Small intestine (tissue), 7 donors: ENCODE results near the gene FRMD4B. TPM values are rescaled to one million over a fixed set of nuclear protein-coding genes. Genes with fewer than 3 reads are reported as not detected.

ENCODE experiments used
- DNase-seq, 2 donors: peaks; one replicate each; pipeline versions ENCODE4 v3.0.0 to v3.0.0-alpha.2; 2013
- FAIRE-seq: peaks from 2 replicates; lab custom pipeline; 2012; peaks lifted over from hg19 to GRCh38; lab: Jason Lieb, UNC
- H3K27ac ChIP-seq, 3 donors: one replicate each; pipeline ENCODE4 v1.5.1; 2013; ENCODE audit warnings: low read length in 2 of 3, mild to moderate bottlenecking in 2 of 3, control low read depth in 1 of 3, inconsistent platforms in 1 of 3, low read depth in 1 of 3, moderate library complexity in 1 of 3
- H3K27me3 ChIP-seq, 3 donors: one replicate each; pipeline ENCODE4 v1.6.1; 2013; ENCODE audit warnings: low read length in 3 of 3, inconsistent platforms in 1 of 3; ENCODE audit not compliant: control insufficient read depth in 3 of 3, insufficient read depth in 3 of 3
- H3K36me3 ChIP-seq, 3 donors: one replicate each; pipeline ENCODE4 v1.6.1; 2013; ENCODE audit warnings: low read length in 3 of 3, inconsistent platforms in 1 of 3, low read depth in 1 of 3, mild to moderate bottlenecking in 1 of 3, moderate library complexity in 1 of 3; ENCODE audit not compliant: control insufficient read depth in 3 of 3, insufficient read depth in 2 of 3
- H3K4me1 ChIP-seq, 3 donors: one replicate each; pipeline ENCODE4 v1.6.1; 2013; ENCODE audit warnings: low read length in 2 of 3, inconsistent platforms in 1 of 3, low read depth in 1 of 3, mild to moderate bottlenecking in 1 of 3, moderate library complexity in 1 of 3; ENCODE audit not compliant: control insufficient read depth in 3 of 3, insufficient read depth in 2 of 3
- H3K4me3 ChIP-seq, 3 donors: one replicate each; pipeline ENCODE4 v1.5.1; 2013; ENCODE audit warnings: low read length in 3 of 3, control low read depth in 1 of 3, inconsistent platforms in 1 of 3, low read depth in 1 of 3, mild to moderate bottlenecking in 1 of 3, moderate library complexity in 1 of 3
- H3K9me3 ChIP-seq, 2 donors: one replicate each; pipeline ENCODE4 v1.6.1; 2013; ENCODE audit warnings: low read depth in 1 of 2, low read length in 1 of 2; ENCODE audit not compliant: control insufficient read depth in 2 of 2, insufficient read depth in 1 of 2
- WGBS, 3 donors: extraction: QIAGEN DNeasy Blood & Tissue Kit; methylation state at CpG; one replicate each; pipeline ENCODE4 v1.1.7; 2013; 5-methylcytosine and 5-hydroxymethylcytosine counted together
- polyA plus RNA-seq, 4 donors: library from polyadenylated mRNA; stranded (reverse) in 3 of 4; unstranded in 1 of 4; fragments of 200-250 nt in 3 of 4; fragments of 120-200 nt in 1 of 4; gene quantifications; one replicate each; pipeline versions ENCODE4 v1.2.1 to v1.2.3, GENCODE V29; 2013
- donor health status: healthy with polysubstance abuse.
- donor health status: control.
- donor health status: control.
- donor health status: Bipolar disorder and iron deficiency.
- donor health status: healthy.

The FRMD4B gene
- polyA plus RNA-seq, 4 donors, result 5.6 to 16.3 (median 8.4) TPM

DNA sequence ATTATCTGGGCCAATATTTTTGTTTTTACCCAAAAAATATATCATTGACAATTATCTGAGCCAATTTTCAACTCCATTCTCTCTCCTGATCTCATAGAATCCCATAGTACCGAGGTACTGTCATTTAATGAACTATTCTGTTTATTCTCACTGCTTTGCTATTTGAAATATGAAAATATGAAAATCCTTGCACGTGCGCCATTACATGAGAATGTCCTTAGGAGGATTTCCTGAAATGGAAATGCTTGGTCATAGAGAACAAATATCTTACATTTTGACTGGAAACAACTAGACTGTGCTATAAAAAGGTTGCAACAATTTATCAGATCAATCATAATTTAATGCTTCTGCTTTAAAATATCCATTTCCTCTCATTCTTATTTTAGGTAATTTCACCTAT, 18.3 kb downstream of the FRMD4B start:
- H3K36me3 ChIP-seq, result no peaks in the 10 kb centered on the region
- no peak overlapping the region for H3K27ac ChIP-seq
- no peak overlapping the region for H3K4me3 ChIP-seq
- H3K9me3 ChIP-seq, result no peaks in the 10 kb centered on the region
- no peak for FAIRE-seq
- no peaks in the 10 kb centered on the region for H3K4me1 ChIP-seq
- no peaks in the 10 kb centered on the region for H3K27me3 ChIP-seq
- WGBS, 3 donors, result 88 to 94% (median 90%) methylated on average over 3 of the region's 3 CpGs
- DNase-seq, result no peak

DNA sequence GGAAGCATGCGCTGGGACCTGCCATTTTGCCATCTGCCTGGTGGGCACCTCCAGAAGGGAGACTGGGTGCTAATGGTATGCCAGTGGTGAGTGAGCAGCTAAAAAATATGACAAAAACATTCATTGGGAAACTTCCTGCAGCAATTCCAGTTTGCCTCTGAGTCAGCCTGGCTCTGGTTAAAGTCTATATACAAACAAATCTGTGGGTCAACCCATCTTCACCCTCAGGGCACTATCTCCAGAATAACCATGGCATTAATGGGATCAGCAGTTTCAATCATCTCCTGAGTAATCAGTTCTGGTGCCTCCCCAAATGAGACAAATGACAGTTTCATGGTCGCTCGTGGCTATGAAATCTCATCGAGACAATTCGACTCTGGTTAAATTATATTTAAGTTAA, 21.5 kb downstream of the FRMD4B start:
- Histone ChIP-seq H3K4me3 (no peak overlapping the region), H3K27me3 (no peaks in the 10 kb centered on the region), H3K9me3 (no peaks in the 10 kb centered on the region), H3K4me1 (no peaks in the 10 kb centered on the region), H3K27ac (no peak overlapping the region), H3K36me3 (no peaks in the 10 kb centered on the region)
- DNase-seq, result no peak
- no peak for FAIRE-seq
- 92 to 95% (median 94%) methylated on average over 5 of the region's 5 CpGs for WGBS, 3 donors

DNA sequence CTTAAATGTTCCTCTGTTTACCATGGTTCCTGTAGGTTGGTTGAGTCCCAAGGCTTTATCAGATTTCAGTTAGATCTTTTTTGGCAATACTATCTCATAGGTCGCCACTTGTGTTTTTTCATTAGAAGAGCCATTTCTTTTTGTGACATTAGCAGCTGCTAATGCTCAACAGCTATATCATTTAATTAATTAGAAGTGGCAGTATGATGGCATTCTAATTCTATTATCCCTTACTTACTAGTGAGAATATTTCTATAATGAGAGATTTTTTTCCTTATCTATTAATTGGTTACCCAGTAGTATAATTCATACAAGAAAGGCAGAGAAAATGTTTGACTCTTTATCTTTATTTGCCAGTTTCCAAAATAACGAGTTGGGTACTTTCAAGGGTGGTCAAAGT, 25.2 kb downstream of the FRMD4B start:
- 16 to 55% (median 43%) methylated on average over 2 of the region's 2 CpGs for WGBS, 3 donors
- FAIRE-seq (no peak), DNase-seq (no peak)
- H3K27me3 ChIP-seq, result no peaks in the 10 kb centered on the region
- no peaks in the 10 kb centered on the region for H3K36me3 ChIP-seq
- H3K9me3 ChIP-seq, result peaks cover 0 to 9% of the 10 kb centered on the region in 2 donors
- H3K27ac ChIP-seq, result no peak overlapping the region
- no peaks in the 10 kb centered on the region for H3K4me1 ChIP-seq
- no peak overlapping the region for H3K4me3 ChIP-seq

DNA sequence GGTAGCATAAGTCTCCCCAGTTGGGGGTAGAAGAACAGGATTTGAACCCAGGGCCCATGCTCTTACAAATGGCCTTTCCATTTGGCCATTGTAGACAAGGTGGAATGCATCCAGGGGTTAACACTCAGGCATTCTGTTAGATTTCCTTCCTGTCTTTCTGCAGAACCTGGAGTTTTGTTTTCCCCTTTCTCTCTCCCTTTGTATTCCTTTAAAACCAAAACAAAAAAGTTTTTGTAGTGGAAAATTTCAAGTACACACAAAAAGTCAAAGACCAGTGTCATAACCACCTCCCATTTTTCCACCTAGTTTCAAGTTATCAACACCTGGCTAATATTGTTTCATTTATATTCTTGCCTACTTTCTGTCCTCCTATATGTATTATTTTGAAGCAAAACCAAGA, 26.0 kb downstream of the FRMD4B start:
- H3K4me1 ChIP-seq, result no peaks in the 10 kb centered on the region
- DNase-seq (no peak), FAIRE-seq (no peak)

DNA sequence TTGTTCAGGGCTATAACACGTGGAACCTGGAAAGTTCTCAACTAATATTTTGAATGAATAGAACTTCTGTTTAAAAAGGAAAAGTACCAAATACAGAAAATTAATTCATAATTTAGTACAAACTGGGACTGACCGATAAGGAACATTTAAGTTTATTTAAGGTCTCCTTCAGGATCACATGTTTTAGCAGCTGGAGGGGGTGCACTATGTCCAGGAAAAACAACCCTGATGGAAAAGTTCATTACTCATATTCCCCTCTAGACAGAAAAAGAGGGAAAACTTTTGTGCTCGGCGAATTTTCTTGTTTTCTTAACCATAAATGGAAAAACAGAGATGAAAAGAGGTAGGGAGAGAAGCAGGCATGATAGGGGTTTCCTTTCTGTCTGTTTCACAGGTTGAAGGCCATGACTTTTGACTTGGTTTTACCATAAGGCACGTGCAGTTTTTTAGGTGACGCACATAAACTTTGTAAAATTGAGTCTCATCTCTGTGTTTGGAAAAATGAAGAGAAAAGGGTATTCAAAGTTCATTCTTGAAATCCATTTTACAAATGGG, 26.5 kb downstream of the FRMD4B start:
- FAIRE-seq, result no peak
- H3K36me3 ChIP-seq, result no peaks in the 10 kb centered on the region

More for the DNA sequence above, 26.0 kb downstream of the FRMD4B start:
- Histone ChIP-seq H3K27me3 (no peaks in the 10 kb centered on the region), H3K9me3 (peaks cover 0 to 9% of the 10 kb centered on the region in 2 donors), H3K4me3 (no peak overlapping the region), H3K36me3 (no peaks in the 10 kb centered on the region), H3K27ac (no peak overlapping the region)

DNA sequence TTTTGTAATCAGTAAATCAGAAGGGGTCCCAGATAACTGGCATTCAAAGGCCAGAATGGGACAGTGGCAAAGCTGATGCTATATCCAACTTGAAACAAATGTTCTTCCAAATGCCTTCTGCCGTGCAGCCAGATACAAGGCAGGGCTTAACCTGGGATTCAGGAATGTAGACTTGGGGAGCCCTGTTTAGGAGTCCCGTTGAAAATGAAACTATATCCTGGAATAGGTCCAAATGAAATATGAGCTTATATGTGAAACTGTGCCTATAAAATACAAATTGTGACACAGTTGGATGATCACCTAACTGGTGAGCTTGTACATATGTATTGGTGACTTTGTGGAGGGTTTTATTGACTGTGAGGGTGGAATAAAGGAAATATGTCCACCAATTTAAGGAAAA, 28.7 kb downstream of the FRMD4B start:
- H3K4me3 ChIP-seq, result no peak overlapping the region
- no peaks in the 10 kb centered on the region for H3K36me3 ChIP-seq
- no peak for DNase-seq
- WGBS, 3 donors, result 19 to 29% (median 29%) methylated on average over 2 of the region's 2 CpGs
- H3K9me3 ChIP-seq, result peaks cover 0 to 9% of the 10 kb centered on the region in 2 donors
- H3K4me1 ChIP-seq, result no peaks in the 10 kb centered on the region
- no peak for FAIRE-seq
- peaks cover 0 to 4% (median 0%) of the 10 kb centered on the region in 3 donors for H3K27me3 ChIP-seq
- no peak overlapping the region for H3K27ac ChIP-seq

More for the DNA sequence above, 26.5 kb downstream of the FRMD4B start:
- no peaks in the 10 kb centered on the region for H3K4me1 ChIP-seq
- H3K27me3 ChIP-seq, result peaks cover 0 to 3% (median 0%) of the 10 kb centered on the region in 3 donors
- H3K9me3 ChIP-seq, result peaks cover 0 to 9% of the 10 kb centered on the region in 2 donors
- DNase-seq, result no peak
- no peak overlapping the region for H3K4me3 ChIP-seq
- WGBS, 3 donors, result 82 to 90% (median 89%) methylated on average over 6 of the region's 6 CpGs
- no peak overlapping the region for H3K27ac ChIP-seq

DNA sequence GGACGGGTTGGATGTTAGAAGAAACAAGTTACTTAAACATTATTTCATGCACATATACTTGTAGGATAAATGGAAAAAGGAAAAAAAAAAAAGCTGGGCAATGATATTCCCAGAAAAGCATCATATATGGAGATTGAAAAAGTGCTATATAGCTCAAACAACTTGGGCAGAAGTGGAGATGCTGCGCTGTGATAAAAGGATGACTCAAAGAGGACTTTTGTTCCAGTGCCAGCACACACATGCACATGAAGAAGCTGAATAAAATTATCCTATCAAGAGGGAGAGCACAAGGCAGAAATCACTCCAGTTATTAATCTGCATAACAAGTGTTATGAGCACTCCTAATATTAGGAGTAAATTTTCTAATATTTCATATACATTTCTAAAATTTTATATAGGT, 30.9 kb downstream of the FRMD4B start:
- FAIRE-seq (no peak), DNase-seq (no peak)
- Histone ChIP-seq H3K27ac (no peak overlapping the region), H3K4me1 (no peaks in the 10 kb centered on the region), H3K27me3 (peaks cover 0 to 4% (median 0%) of the 10 kb centered on the region in 3 donors), H3K4me3 (no peak overlapping the region), H3K36me3 (no peaks in the 10 kb centered on the region), H3K9me3 (peaks cover 0 to 9% of the 10 kb centered on the region in 2 donors)
- 82 to 91% (median 88%) methylated on average over 2 of the region's 2 CpGs for WGBS, 3 donors

DNA sequence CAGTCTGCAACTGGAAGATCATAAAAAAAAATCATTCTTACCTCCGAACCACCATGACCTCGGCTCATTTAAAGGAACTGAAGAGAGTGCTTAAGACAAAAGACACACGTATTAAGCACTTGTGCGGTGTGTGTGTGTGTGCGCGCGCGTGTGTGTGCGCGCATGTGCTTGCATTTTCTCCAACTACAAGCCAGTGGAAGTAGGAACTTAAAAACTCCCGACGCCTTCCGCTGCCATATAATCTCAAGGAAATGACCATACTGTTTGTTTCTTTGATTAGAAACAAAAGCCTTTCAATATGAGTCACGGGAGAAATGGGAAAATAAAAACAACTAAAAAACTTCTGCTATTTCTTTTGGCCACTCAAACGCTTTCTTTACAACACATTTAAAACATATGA, 32.4 kb downstream of the FRMD4B start:
- no peaks in the 10 kb centered on the region for H3K4me1 ChIP-seq
- DNase-seq, result no peak
- 65 to 82% (median 67%) methylated on average over 15 of the region's 15 CpGs for WGBS, 3 donors
- peak overlapping the region in 1 of 3 donors; percentile 57 for H3K27ac ChIP-seq
- no peaks in the 10 kb centered on the region for H3K36me3 ChIP-seq
- peaks cover 0 to 4% (median 0%) of the 10 kb centered on the region in 3 donors for H3K27me3 ChIP-seq
- no peak for FAIRE-seq
- H3K4me3 ChIP-seq, result no peak overlapping the region
- H3K9me3 ChIP-seq, result peaks cover 0 to 2% of the 10 kb centered on the region in 2 donors

DNA sequence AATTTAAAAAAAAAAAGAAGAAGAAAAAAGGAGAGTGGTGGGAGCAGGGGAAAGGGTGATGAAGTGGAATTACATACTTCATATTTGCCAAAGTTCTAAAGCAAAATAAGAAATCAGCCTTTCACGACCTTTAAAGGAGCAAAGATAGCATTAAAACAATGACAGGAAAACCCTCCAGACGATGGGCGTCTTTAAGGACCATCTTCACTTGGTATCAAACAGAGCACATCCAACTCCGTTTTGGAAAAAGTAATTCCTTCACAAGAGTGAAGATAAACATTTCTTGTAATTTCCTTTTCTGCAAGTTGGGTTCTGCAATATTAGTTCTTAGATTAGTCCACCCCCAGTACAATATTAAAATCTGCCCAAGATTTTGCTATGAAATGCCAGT, 32.8 kb downstream of the FRMD4B start:
- H3K4me3 ChIP-seq, result no peak overlapping the region
- H3K36me3 ChIP-seq, result no peaks in the 10 kb centered on the region
- H3K4me1 ChIP-seq, result no peaks in the 10 kb centered on the region
- peak overlapping the region in 1 of 3 donors; percentile 57 for H3K27ac ChIP-seq
- H3K27me3 ChIP-seq, result peaks cover 0 to 4% (median 0%) of the 10 kb centered on the region in 3 donors
- DNase-seq (no peak), FAIRE-seq (no peak)
- 57 to 74% (median 70%) methylated on average over 4 of the region's 4 CpGs for WGBS, 3 donors
- H3K9me3 ChIP-seq, result no peaks in the 10 kb centered on the region
